SIG-M5 treated with dmso at 0.1 percent for 504 hours (cell line): ENCODE results near the gene LGR4.

Experiments
- DNase-seq: peaks from one replicate; lab custom pipeline; 2025; ENCODE audit not compliant: unreplicated experiment; lab: John Stamatoyannopoulos, UW

Gene LGR4

DNA sequence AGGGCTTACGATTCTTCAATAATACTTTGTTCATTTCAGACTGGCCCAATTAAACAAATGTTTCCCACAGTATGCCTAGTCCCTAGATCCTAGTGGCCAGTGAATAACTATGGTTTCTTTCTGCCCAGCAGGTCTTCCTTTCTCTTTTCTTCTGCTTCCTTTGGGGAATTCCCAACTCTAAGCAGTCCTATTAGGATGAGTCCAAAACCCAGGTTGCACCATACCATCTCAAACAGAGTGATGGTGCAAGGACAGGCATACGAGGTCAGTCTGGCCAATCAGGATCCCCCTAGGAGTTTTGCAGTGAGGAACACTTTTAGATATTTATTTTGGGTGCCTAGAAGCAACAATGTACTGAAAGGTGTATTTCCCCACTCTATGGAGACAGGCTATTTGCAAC is 68.2 kb downstream of the LGR4 start:
- DNase-seq = no peak

DNA sequence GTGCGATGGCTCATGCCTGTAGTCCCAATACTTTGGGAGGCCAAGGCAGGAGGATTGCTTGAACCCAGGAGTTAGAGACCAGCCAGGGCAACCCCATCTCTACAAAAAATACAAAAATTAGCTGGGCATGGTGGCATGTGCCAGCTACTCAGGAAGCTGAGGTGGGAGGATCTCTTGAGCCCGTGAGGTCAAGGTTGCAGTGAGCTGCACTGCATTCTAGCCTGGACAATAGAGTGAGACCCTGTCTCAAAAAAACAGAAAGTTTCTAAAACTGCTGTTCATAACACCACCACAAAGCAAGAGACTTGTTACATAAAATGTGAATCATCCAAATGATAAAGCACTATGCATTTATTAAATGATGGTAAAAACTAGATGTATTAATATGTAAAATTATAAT is 69.4 kb downstream of the LGR4 start:
- no peak for DNase-seq

DNA sequence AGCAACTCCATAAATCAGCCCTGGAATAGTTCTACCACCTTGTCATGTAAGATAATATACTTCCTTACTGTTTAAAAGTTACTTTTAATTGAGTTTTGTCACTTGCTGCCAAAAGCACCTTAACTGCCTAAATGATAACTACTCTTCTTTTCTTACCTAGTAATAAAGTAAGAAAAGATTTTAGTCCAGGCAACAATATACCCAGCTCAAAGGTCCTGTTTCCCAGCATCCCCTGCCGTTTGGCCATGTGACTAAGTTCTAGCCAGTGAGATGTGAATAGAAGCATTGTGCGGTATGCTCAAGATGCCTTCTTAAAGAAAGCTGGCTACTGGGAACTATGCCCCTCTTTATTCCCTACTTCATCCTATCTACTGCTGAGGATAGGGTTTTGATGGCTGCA is 70.1 kb downstream of the LGR4 start:
- no peak for DNase-seq

DNA sequence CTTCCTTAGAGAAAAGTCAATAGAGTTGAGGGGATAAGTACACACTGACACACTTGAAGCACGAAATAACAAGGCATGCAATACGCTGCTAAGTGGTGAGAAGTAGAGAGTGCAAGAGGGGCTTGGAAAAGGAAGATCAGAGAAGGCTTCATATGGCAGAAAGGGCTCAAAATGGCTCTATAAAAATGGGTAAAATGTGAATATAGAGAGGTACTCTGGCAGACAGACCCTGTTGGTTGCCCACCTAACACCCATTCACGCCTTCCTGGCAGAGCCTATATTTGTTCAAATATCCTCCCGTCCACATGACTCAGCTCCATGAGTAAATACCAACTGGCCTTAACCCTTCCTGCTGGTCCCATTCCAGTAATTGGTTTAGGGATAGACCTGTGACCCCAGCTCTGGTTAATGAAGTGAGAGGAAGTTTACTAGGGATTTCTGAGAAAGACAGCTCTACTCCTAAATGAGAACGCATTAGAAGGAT is 70.7 kb downstream of the LGR4 start:
- DNase-seq = no peak

DNA sequence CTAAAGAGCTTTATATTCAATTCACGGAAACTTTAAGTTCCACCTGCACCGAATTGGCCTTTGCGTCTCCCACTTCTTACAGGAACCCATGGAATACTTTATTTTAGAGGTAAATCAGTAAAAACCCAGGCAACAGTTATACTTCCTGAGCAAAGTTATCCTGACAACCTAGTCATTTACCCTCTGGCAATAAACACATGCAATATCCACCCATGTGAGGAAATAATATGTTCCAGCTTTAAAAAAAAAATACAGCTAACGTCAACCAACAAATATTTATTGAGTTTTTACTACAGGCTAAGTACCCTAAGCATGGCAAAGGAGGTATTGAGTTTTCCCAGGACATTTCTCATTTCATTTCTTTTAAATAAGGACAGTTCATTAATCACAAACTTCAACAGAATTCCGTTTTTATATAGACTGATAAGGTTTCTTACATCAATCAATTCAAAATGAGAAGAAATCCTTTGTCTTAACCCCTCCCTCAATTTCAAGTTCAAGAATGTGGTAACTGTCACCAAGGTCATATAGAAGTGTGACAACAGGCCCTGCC is 71.2 kb downstream of the LGR4 start:
- DNase-seq = no peak

DNA sequence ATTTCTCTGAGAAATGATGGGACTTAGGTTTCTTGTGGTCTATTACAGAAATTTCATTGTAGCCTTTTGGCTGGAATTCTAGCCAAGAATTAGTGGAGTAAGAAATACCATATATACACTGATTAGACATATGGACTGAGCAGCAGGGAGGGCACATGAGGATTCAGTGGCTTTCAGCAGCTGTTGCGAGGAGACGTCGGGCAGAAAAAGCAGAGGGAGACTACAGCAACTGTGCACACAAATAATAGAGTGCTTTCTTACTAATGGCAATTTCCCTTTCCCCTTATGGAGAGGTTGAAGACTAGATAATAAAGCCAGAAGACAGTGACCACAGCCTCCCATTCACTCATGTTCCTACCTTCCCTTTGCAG is 74.2 kb downstream of the LGR4 start:
- no peak for DNase-seq

DNA sequence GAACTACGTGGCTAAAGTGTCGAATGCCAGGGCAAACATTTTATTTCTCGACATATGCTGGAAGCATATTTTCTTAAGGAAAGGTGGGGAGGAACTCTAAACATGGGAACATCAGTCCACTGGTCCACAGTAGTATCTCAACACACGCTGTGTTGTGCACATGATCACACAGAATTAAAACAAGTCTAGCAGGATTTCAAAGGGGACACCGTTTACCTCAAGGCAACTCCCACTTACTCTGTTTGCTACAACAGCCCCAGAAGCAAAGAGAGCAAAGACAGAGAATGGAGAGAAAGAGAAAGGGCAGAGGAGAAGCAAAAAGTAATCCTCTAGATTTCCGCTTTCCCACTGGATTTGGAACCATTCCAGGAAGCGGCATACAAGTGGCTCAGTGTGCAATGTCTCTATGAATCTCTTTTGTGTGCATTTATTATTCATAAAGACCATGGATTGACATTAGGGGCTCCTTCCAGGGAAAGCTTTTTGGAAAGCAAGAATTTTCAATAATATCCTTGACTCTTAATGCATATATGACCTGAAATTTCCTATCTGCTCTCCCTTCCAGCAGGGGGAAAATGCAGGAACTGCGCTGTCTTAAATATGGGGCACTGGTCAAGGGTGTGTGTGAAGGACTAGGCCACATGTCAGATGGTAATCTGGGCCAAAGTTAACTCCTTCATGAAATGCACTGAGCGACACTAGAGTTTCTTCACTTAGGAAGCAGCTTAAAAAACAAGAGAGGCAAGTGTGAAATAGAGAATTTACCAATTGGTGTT is 74.8 kb downstream of the LGR4 start:
- DNase-seq = no peak

DNA sequence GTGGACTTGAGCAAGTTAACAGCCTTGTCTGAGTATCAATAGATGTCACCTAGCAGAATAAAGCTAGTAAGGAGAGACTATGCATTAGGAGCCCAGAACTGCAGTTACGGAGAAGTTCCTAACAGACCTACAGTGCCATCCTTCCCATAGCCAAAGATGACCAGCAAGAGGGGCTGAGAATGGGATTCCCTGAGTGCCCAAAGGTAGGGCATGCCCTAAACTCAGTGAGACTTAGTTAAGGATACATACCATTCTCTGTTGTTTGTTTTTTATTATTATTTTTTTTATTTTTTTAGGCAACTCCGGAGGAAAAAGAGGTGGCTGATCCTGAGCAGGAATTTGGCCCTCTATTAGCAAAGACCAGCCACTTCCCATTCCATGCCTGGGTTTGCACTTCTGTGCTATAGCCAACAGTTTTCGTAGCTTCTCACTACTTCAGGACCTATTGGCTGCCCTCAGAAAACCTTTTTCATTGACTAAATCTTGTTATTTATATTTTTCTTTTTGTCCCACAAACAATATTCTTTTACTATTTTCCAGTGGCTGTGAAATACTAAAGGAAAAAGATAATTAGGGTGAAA is 76.2 kb downstream of the LGR4 start:
- DNase-seq = no peak

DNA sequence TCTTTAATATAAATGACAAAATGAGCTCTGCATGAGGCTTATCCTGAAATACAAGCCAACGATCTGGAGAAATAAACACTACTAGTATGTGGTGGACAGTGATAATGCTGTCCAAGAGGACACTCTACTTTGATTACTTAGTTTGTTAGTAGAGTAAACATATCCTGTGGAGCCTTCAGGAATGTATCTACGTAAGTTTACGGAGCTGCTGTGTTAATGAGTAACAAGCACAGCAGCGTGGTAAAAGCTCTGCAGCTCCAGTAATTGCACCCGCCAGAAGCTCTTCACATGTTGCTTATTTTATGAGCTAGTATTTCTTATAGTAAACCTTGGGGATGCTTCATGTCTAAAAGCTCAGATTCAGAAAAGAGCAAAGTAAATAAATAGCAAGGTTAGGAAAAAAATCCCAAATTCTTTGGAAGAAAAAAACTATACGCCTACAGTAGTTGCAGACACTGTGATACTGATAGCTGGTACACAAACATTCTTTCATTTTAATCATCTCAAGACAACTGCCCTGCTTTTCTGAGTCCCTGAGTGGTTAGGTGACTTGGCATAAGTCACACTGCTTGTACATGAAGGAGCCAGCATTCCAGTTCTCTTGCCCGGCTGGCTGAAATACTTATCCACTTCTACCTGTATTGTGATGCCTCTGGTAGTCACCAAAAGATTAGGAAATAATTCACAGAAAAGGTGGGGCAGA is 76.9 kb downstream of the LGR4 start:
- DNase-seq = no peak

DNA sequence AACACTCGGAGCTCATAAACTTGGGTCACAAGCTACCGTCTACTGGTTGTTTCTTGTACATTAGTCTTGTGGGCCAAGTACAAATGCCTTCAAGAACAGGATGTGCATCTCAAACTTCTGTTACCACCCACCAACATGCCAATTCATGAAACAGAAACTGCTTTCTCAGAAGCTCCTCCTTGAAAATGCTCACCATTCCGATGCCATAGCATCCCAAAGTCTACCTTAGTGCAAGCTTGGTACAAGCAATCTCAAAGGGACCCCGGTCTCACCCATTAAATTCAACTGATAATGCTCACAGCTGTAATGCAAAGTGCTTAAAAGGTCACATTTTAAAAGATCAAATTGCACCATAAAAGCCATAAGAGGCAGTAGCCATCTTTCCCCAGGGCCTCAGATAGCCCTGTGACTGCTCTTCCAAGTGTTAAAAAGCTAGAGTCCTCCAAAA is 77.8 kb downstream of the LGR4 start:
- no peak for DNase-seq

DNA sequence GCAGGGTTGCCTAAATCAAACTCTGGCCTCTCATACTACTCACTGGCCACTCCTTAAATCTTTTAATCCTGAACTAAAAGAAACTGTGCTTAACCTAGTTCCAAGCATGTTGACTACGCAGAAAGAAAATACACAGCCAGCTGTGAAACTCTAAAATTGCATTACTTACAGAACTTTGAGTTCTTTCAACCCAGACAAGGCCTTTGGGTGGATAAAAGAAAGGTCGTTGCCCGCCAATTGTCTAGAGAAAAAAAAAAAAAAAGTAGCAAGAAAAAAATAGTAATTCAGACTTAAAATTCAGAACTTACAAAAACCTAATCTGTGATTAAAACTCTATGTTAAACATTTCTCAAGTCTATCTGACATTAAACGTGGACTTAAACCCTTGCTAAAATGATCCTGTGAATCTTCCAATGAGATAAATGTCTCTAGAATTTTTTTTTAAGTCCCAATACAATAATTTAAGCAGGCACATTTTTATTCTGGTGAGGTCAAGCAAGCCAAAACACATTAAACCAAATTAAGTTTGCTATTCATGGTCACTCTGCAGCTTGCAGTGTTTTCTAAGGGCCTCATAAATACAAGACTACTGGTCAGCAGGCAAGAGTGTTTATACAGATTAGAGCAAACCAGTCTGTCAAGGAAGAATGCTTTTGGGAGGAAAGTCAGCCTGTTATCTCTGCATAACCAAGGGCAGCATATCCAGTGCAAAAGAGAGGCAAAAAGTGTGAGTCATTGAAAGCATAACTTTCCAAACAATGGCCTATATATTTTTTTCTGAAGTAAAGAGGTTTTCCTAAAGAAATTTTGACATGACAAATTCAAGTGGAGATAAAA is 80.1 kb downstream of the LGR4 start:
- no peak for DNase-seq

DNA sequence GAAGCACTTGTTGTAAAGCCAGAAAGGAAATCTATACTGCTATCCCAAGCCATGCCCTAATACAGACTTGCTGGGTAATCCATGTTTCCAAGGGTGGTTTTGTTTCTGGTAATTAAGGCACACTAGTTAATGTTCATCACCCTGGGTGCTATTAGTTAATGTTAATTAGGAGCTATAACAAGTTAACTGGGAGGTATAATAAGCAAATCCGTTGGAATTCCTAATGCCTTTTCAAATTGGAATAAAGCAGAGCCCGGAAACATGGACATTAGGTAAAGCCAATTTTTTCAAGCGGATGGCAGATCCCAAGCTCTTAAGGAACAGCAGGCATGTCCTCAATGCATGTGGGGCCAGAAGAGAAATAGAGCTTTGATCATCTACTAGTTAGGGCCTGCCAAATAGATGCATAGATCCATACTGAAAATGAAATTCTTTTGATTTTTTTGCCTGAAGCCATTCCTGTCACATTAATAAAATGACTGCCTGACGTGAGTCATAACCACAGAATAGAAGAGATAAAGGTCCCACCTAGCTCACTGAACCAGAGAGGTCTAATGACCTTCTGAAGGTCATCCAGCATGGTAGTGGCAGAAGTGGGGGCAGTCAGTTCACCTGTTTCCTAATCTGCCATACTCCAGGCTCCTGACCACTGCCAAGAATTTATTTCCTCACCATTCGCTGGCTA is 81.1 kb downstream of the LGR4 start:
- no peak for DNase-seq

DNA sequence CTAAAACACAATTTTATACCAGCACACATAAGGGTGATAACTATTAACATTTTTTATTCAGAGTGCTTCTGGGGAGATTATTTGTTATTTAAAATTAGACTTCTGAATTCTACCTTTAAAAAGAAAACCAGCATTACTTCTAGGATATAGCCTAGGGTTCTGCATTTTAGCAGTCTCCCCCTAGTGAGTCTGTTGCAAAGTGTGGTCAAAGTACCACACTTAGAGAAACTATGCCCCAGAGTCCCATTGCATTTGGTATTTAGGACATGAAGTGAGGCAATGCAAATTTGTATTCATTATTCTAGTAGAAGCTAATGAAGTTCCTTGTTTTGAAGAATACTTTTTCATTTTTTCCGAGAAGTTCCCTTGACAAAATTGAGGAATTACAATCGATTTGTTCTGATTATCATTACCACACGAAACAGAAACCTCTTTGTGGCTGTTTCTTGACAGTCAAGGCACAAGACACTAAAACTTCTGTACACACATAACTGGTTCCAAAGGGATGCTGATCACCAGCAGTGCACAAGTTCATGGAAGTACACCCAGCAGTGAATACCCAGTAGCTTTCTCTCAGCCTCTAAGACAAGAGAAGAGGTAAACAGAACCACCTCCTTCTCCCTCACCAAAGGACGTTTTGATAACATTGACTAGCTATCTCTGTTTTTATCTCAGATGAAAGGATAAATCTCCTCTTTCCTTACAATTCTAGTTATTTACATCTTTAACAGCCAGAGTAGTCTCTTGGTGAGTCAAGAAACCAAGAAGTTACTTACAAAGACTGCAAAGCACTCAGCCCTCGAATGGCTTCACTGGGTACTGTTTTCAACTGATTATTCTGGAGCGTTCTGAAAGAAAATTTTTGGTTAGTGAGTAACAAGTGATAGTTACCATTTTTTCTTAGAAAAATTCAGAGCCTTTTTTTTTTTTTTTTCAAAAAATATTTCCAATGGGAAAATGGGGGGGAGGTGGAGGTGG is 82.0 kb downstream of the LGR4 start:
- DNase-seq = no peak

DNA sequence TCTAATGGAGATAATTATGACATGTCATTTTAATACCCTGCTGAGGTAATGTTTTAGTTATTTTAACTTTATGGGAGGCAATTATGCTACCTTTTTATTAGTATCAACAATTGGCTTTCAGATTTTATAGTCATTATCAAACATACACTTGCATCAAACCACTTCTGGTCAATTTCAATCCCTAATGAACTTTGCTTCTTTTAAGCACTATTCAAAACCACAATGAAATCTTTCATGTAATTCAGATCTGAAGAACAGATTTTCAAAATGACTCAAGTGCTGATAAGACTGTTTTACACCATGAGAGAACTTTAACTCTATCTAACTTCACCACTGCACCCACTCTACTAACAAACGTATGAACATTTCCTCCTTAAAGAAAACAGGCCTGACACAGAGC is 83.7 kb downstream of the LGR4 start:
- DNase-seq = no peak

DNA sequence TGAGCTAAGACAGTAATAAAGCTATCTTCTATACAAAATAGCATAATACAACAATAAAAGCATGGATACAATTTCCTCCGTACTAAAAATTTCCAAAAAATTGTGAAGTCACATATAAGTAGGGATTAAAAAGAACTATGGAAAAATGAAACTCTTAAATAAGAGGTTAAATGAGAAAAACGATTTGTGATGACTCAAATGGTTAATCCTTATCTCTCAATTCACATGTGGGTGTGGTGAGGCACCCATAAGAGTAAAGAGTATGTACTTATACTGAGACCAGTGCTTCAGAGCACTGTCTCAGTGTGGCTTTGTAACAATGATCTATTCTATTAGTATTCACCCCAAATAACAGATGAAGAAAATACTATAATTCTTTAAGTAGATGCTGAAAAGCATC is 84.6 kb downstream of the LGR4 start:
- no peak for DNase-seq

DNA sequence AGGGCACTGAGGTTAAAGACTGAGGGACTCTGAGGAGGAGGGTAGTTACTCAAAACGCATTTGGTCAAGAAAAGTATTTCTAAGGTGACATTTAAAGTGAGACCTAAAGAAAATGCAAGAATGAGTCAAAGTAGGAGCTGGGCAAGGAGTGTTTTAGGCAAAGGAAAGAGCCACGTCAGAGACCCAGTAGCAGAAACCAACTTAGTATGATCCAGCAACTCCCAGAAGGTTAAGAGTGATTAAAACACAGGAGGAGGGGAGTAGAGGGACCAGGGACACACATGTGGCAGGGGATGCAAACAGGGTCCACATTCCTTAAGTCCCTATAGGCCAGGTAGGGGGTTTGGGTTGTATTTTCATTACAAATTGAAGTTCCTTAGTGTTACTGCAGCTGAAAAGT is 85.2 kb downstream of the LGR4 start:
- DNase-seq = no peak

DNA sequence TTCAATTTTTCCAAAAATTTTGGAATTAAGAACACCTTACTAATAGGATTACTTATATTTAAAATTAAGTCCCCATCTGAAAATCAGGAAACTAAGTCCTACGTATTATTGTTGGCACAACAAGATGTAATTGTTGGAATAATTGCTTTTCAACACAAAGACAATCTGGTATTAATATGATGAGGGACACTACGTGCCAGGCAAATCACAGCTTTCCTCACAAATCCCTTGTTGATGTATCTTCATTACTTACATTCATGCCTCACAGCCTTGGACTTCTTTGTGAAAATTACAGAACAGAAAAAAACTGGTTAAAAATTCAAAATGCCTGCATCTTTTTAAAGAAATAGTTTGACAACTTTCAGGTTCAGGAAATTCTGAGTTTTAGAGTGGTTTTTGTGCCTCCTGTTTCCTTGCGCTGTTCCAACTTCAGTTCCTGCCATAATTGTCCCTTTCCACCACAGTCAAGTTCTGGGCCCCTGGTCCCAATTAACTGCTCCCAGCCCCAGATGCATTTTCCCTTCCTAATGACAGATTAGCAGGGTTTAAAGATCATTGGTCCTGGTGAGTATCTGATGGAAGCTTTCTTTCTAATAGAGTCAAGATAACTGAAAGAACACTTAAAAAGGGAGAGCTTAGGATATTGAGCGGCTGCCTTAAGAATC is 86.3 kb downstream of the LGR4 start:
- no peak for DNase-seq

DNA sequence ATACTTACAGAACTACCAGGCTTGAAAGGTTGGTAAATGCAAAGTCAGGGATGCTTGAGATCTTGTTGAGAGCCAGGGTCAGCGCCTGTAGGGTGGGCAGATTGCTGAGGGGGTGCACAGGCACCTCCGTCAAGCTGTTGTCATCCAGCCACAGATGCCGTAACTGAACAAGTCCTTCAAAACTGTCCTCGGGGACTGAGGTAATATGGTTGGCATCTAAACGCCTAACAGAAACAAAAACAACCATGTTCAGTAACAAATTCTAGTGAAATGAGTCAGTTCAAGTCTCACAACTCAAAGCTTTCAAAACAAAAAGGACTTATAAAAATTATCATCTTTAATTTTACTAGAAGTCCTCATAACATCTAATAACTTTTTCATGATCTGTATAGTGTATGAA is 87.3 kb downstream of the LGR4 start:
- DNase-seq = no peak

DNA sequence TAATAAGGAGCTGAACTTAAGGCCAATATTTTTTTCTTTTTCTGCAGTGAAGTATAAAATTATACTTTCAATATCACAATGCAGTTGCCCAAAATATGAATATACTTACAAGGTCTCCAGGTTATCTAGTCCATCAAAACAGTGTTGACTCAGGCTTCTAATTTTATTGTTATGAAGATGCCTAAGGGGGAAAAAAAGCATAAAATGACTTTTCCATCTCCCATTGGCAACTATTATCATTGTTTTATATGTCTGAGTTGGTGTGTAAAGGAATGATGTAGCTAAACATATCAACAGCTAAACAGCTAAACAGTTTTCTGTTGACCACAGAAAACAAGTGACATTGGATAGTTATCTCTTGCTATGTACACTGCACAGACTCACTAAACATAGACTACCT is 88.4 kb downstream of the LGR4 start:
- no peak for DNase-seq
